SJCRH30 (cell line): ENCODE data around the gene PATE2. TPM values are rescaled to one million over a fixed set of nuclear protein-coding genes. Genes with fewer than 3 reads are reported as not detected.

Experiments used
- DNase-seq, 2 experiments: peaks; one replicate each; pipeline ENCODE4 v3.0.0-alpha.2; 2015 to 2020
- H3K27ac ChIP-seq: fragments of 250-450 bp; sonication (Bioruptor Pico); 2 replicates; pipeline ENCODE4 v1.5.1; 2020; ENCODE audit warnings: mild to moderate bottlenecking, moderate library complexity
- H3K27me3 ChIP-seq: fragments of 250-450 bp; sonication (Bioruptor Pico); 2 replicates; pipeline ENCODE4 v1.5.1; 2020; ENCODE audit warnings: mild to moderate bottlenecking, moderate library complexity
- H3K36me3 ChIP-seq: fragments of 250-450 bp; sonication (Bioruptor Pico); 2 replicates; pipeline ENCODE4 v1.5.1; 2020; ENCODE audit warnings: mild to moderate bottlenecking, moderate library complexity
- H3K4me1 ChIP-seq: fragments of 250-450 bp; sonication (Bioruptor Pico); 2 replicates; pipeline ENCODE4 v1.5.1; 2020; ENCODE audit warnings: mild to moderate bottlenecking, moderate library complexity
- H3K4me3 ChIP-seq: fragments of 250-450 bp; sonication (Bioruptor Pico); 2 replicates; pipeline ENCODE4 v1.5.1; 2020; ENCODE audit warnings: mild to moderate bottlenecking, moderate library complexity
- H3K9me3 ChIP-seq: fragments of 250-450 bp; sonication (Bioruptor Pico); replicated peaks from 2 replicates; pipeline ENCODE4 v1.5.1; 2020; ENCODE audit warnings: mild to moderate bottlenecking, moderate library complexity
- total RNA-seq: library from RNA; depleted of rRNA; stranded (reverse); fragments of >200 nt; shearing (Covaris generic); gene quantifications from 2 replicates; pipeline ENCODE4 v1.2.3, GENCODE V29; 2014; rRNA removed

The PATE2 gene
- total RNA-seq, 1 experiment from 2014 or later: not detected

DNA sequence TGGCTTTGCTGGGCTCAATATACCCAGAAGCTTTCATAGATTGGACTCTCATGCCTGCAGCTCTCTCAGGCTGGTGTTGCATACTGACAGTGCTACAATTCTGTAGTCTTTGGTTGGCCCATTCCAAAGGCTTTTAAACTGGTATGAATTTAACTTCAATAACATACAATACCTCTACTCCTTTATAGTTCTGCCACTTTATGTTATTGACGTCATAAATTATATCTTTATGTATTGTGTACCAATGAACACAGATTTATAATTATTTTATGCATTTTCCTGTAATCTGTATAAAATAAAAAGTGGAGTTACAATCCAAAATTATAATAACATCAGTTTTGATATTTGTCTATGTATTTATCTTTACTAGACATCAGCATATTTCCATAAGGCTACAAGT is 16.2 kb downstream of the PATE2 start:
- H3K4me3 ChIP-seq: no peak overlapping the region
- H3K4me1 ChIP-seq: no peaks in the 10 kb centered on the region
- no peaks in the 10 kb centered on the region for H3K36me3 ChIP-seq
- no peak overlapping the region for H3K27ac ChIP-seq
- DNase-seq: no peak
- H3K9me3 ChIP-seq: no peaks in the 10 kb centered on the region
- no peaks in the 10 kb centered on the region for H3K27me3 ChIP-seq

DNA sequence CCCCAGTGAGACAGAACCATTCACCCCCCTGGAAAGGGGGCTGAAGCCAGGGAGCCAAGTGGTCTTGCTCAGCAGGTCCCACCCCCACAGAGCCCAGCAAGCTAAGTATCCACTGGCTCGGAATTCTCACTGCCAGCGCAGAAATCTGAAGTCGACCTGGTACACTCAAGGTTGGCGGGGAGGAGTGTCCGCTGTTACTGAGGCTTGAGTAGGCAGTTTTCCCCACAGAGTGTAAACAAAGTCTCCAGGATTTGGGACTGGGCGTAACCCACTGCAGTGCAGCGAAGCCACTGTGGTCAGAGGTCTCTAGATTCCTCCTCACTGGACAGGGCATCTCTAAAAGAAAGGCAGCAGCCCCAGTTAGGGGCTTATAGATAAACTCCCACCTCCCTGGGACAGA is 22.6 kb downstream of the PATE2 start:
- no peak for DNase-seq
- Histone ChIP-seq H3K27ac (no peak overlapping the region), H3K27me3 (no peaks in the 10 kb centered on the region), H3K9me3 (no peaks in the 10 kb centered on the region), H3K4me3 (no peak overlapping the region), H3K36me3 (no peaks in the 10 kb centered on the region), H3K4me1 (no peaks in the 10 kb centered on the region)

DNA sequence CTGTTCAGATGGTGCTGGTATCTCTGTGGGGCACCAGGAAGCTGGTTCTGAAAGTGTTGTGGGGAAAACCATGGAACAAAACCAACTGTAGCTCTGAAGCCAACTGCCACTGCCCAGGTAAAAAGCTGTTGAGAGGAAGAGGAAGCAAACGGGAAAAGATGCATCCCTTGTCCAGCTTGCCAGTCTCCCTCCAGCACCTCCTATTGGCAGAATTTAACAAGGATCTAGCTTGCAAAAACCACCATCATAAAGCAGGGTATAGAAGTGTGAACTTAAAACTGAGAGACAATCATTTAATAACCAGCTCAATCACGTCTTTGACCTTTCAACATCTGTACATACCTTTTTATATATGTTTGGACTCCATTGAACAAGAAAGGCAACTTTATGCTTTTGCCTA is 28.0 kb downstream of the PATE2 start:
- Histone ChIP-seq H3K27me3 (no peaks in the 10 kb centered on the region), H3K36me3 (no peaks in the 10 kb centered on the region), H3K27ac (no peak overlapping the region), H3K9me3 (no peaks in the 10 kb centered on the region), H3K4me3 (no peak overlapping the region), H3K4me1 (no peaks in the 10 kb centered on the region)
- no peak for DNase-seq

DNA sequence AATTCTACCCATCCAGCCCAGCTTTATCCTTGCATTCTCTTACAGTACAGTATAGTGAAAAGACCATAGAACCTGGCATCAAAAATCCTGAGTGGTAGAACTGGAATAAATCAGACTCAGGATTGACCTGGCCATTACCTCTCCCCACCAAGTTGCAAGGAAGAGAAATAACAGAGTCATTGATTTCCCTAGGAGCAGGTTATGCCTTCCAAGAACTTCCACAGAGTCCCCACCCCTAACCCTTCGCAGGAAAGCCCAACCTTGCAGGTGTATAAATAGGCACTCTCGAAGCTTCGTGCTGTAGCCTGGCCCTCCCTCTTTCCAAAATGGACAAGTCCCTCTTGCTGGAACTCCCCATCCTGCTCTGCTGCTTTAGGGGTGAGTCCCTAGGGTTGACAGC is 32.6 kb downstream of the PATE2 start, which contains the start of gene PATE1:
PATE1 (plus strand) TSS at position 301 of the 400 bp plus-strand sequence; CDS start at position 327, 26 bp downstream.
- Histone ChIP-seq H3K27ac (no peak within 1 kb of the TSS), H3K27me3 (no peaks in the 10 kb centered on the region), H3K4me1 (no peaks in the 10 kb centered on the region)

DNA sequence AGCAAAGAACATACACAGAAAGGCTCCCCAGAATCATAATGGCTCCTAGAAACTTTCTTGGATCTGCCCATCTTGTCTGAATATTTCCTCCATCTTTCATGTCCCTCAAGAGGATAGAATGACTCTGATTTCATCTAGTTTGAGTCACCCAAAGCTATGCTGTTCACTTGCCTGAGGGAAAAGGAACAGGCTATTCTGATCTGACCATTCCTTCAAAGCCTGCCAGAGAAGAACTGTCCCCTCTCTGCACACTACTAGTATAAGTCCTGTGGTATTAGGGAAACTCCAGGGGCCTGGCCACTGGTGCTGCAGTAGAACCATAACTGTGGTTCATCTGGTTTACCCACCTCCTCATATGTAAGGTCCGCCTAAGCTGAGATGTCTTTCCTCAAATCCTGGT is 34.9 kb downstream of the PATE2 start:
- Histone ChIP-seq H3K4me3 (no peak overlapping the region), H3K27ac (no peak overlapping the region), H3K9me3 (no peaks in the 10 kb centered on the region), H3K27me3 (no peaks in the 10 kb centered on the region), H3K4me1 (no peaks in the 10 kb centered on the region), H3K36me3 (no peaks in the 10 kb centered on the region)
- DNase-seq: no peak

More for the DNA sequence above, 32.6 kb downstream of the PATE2 start, which contains the start of gene PATE1:
- no peak for DNase-seq
- Histone ChIP-seq H3K4me3 (no peak within 1 kb of the TSS), H3K36me3 (no peaks in the 10 kb centered on the region), H3K9me3 (no peaks in the 10 kb centered on the region)

DNA sequence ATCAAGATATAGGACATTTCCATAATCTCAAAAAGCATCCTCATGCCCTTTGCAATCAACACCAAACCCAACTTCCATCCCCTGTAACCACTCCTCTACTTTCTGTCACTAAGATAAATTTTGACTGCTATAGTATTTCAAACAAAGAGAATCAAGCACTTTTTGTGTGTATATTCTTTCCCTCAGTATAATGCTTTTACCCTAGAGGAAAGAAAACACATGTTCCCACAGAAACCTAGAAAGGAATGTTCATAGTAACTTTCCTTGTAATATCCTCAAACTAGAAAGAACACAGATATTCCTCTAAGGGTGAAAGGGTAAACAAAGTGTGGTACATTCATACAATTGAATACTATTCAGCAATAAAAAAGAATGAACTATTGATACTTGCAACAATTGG is 38.0 kb downstream of the PATE2 start:
- Histone ChIP-seq H3K9me3 (no peaks in the 10 kb centered on the region), H3K27ac (no peak overlapping the region), H3K36me3 (no peaks in the 10 kb centered on the region), H3K4me1 (no peaks in the 10 kb centered on the region), H3K27me3 (no peaks in the 10 kb centered on the region), H3K4me3 (no peak overlapping the region)
- DNase-seq: no peak

DNA sequence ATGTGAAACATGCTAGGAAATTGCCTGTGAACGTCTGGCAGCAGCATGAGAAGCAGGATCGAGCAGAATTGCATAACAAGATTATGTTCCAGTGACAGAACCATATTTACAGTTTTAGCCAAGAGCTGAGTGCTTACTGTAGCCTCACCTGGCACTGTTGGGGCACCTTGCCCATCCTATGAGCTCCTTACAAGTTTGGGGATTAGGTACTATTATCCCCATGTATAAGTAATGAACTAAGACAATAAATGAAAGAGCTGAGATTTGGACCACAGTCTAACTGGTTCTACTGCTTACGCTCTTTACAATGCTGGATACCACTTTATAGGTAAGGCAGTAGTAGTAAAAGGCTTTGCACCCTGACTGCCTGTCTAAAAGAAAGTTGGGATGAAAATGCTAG is 49.7 kb downstream of the PATE2 start:
- no peak for DNase-seq
- H3K27me3 ChIP-seq: no peaks in the 10 kb centered on the region

More for the DNA sequence above, 49.7 kb downstream of the PATE2 start:
- Histone ChIP-seq H3K36me3 (no peaks in the 10 kb centered on the region), H3K4me3 (no peak overlapping the region), H3K4me1 (no peaks in the 10 kb centered on the region), H3K9me3 (no peaks in the 10 kb centered on the region), H3K27ac (no peak overlapping the region)

Other genes with a start within 250 kb of the PATE2 start
- gene EI24, start 209.4 kb downstream of the PATE2 start, total RNA-seq: 81.7 and 85.0 TPM in 2 replicates
- 102 and 104 TPM in 2 replicates for gene STT3A, start 186.0 kb downstream of the PATE2 start, total RNA-seq
- gene CHEK1, start 153.7 kb downstream of the PATE2 start, total RNA-seq: 48.3 and 50.9 TPM in 2 replicates
- 0.08 and 0.14 TPM in 2 replicates for gene ACRV1, start 98.0 kb downstream of the PATE2 start, total RNA-seq
- not detected in 2 replicates for gene PATE1, start 32.5 kb downstream of the PATE2 start, total RNA-seq
- not detected in 2 replicates for gene PATE3, start 9.3 kb upstream of the PATE2 start, total RNA-seq
- not detected in 2 replicates for gene PATE4, start 54.5 kb upstream of the PATE2 start, total RNA-seq
- 2.0 and 2.2 TPM in 2 replicates for gene HYLS1, start 108.8 kb upstream of the PATE2 start, total RNA-seq
- gene PUS3, start 124.4 kb upstream of the PATE2 start, total RNA-seq: 10.1 and 10.3 TPM in 2 replicates
- gene DDX25, start 125.7 kb upstream of the PATE2 start, total RNA-seq: 0.18 TPM in 1 of 2 replicates, not detected in the other
- gene VSIG10L2, start 167.2 kb upstream of the PATE2 start, total RNA-seq: 0.02 TPM in 1 of 2 replicates, not detected in the other